Tibial artery (tissue), 4 donors: Measurements from ENCODE around the gene IGF2R.

Source experiments
- DNase-seq, 2 donors: peaks; one replicate each; pipeline ENCODE4 v3.0.0-alpha.2; 2019
- H3K27ac ChIP-seq, 2 donors: fragments of 200-600 bp; sonication (generic) in 1 of 2; 1 replicate in 1 of 2; 2 replicates in 1 of 2; pipeline ENCODE4 v1.5.1; 2018 to 2019; ENCODE audit warnings: mild to moderate bottlenecking in 1 of 2
- H3K27me3 ChIP-seq, 2 donors: fragments of 200-600 bp; sonication (generic) in 1 of 2; one replicate each; pipeline versions ENCODE4 v1.5.1 to v1.6.0; 2016 to 2019
- H3K36me3 ChIP-seq, 3 donors: fragments of 200-600 bp; sonication (generic) in 2 of 3; one replicate each; pipeline ENCODE4 v1.5.1; 2016 to 2019; ENCODE audit warnings: mild to moderate bottlenecking in 2 of 3
- H3K4me1 ChIP-seq, 4 donors: fragments of 200-600 bp; sonication (generic) in 2 of 4; 1 replicate in 3 of 4; 2 replicates in 1 of 4; pipeline ENCODE4 v1.5.1; 2016 to 2019
- H3K4me3 ChIP-seq, 2 donors: fragments of 200-600 bp; sonication (generic) in 1 of 2; 1 replicate in 1 of 2; 2 replicates in 1 of 2; pipeline ENCODE4 v1.5.1; 2018 to 2019; ENCODE audit warnings: mild to moderate bottlenecking in 2 of 2
- H3K9me3 ChIP-seq, 3 donors: fragments of 200-600 bp; sonication (generic) in 1 of 3; one replicate each; pipeline ENCODE4 v1.5.1; 2016 to 2019
- intact Hi-C: fragments of 100-400 bp; cut with DNase I; formaldehyde crosslinking; loops from one replicate; pipeline ENCODE4 v1.15.0; 2023; ENCODE audit warnings: low total_unique reads
- TF ChIP-seq, protein P1 (sequence below), 2 experiments: fragments of 200-600 bp in 1 of 2; fragments of 450-650 bp in 1 of 2; IDR thresholded peaks; one replicate each; pipeline ENCODE4 v1.5.1; 2017 to 2019; ENCODE audit warnings: antibody characterized with exemption in 2 of 2, mild to moderate bottlenecking in 1 of 2, moderate library complexity in 1 of 2

Gene IGF2R

DNA sequence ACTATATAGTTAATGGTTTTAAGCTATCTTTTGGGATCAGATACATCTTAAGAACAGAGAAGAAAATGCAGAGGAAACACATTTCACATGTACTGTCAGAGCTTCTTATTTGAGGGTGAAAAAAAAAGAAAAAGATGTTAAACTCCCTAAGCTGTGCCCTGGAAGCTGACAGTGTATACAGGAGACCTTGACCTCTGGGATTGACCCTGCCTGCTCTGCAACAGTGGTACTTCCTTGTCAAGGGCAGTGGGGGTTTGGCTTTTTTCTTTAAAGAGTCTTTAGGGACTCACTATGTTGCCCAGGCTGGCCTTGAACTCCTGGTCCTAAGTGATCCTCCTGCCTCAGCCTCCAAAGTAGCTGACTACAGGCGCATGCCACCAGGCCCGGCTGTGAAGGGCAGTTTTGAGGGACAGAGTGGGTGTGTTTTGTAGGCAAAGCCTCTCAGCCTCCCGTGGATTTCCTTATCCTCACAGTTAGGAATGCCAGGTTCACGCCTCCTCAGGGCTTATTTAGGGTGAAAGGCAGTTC, 92.1 kb downstream of the IGF2R start:
- intact Hi-C loops: no loop called here
- TF ChIP-seq, protein P1, sequence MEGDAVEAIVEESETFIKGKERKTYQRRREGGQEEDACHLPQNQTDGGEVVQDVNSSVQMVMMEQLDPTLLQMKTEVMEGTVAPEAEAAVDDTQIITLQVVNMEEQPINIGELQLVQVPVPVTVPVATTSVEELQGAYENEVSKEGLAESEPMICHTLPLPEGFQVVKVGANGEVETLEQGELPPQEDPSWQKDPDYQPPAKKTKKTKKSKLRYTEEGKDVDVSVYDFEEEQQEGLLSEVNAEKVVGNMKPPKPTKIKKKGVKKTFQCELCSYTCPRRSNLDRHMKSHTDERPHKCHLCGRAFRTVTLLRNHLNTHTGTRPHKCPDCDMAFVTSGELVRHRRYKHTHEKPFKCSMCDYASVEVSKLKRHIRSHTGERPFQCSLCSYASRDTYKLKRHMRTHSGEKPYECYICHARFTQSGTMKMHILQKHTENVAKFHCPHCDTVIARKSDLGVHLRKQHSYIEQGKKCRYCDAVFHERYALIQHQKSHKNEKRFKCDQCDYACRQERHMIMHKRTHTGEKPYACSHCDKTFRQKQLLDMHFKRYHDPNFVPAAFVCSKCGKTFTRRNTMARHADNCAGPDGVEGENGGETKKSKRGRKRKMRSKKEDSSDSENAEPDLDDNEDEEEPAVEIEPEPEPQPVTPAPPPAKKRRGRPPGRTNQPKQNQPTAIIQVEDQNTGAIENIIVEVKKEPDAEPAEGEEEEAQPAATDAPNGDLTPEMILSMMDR (IDR thresholded peaks at IDR 0.05): no peak

GRCh38 chr6:160063771-160064413, 95.0 kb downstream of the IGF2R start:
- Histone ChIP-seq H3K9me3 (no peaks in the 10 kb centered on the region), H3K27ac (no peak overlapping the region), H3K36me3 (peaks cover 73 to 97% (median 78%) of the 10 kb centered on the region in 3 donors), H3K4me3 (no peak overlapping the region), H3K27me3 (no peaks in the 10 kb centered on the region), H3K4me1 (no peaks in the 10 kb centered on the region)
- intact Hi-C loops: no loop called here
- TF ChIP-seq, protein P1 (IDR thresholded peaks at IDR 0.05): no peak
- DNase-seq: no peak

More for the DNA sequence above, 92.1 kb downstream of the IGF2R start:
- Histone ChIP-seq H3K27me3 (no peaks in the 10 kb centered on the region), H3K9me3 (no peaks in the 10 kb centered on the region), H3K4me3 (no peak overlapping the region), H3K36me3 (peaks cover 80 to 98% (median 88%) of the 10 kb centered on the region in 3 donors), H3K27ac (no peak overlapping the region), H3K4me1 (no peaks in the 10 kb centered on the region)
- no peak for DNase-seq

- TF ChIP-seq, protein P1 (IDR thresholded peaks at IDR 0.05): no peak
- no peaks in the 10 kb centered on the region for H3K27me3 ChIP-seq
- no peaks in the 10 kb centered on the region for H3K9me3 ChIP-seq
- H3K4me3 ChIP-seq: no peak overlapping the region
- H3K27ac ChIP-seq: no peak overlapping the region
- intact Hi-C loops: no loop called here
- no peaks in the 10 kb centered on the region for H3K4me1 ChIP-seq
- peaks cover 72 to 97% (median 78%) of the 10 kb centered on the region in 3 donors for H3K36me3 ChIP-seq
- DNase-seq: no peak
Measured at GRCh38 chr6:160065200-160065599, 96.3 kb downstream of the IGF2R start.

DNA sequence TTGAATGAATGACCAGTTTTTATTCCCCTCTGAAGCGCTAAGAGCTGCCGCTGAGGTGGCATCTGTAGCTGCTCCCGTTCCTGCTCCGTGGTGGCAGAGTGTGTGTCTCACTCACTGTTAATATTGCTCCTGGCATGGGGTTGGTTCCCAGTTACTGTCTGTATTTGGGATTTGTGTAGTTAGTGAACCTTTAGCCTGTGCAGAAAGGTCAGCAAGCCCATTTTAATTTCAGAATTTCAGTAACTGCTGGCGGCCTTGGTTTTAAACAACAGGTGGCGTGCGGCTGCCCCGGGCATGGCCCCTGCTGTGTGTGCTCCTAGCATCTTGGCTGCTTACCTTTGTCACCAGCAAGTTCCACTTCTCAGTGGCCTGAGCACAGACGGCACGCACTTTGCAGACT, 98.7 kb downstream of the IGF2R start:
- TF ChIP-seq, protein P1 (IDR thresholded peaks at IDR 0.05): no peak
- Histone ChIP-seq H3K27me3 (no peaks in the 10 kb centered on the region), H3K9me3 (no peaks in the 10 kb centered on the region), H3K27ac (no peak overlapping the region), H3K4me1 (no peaks in the 10 kb centered on the region), H3K36me3 (peaks cover 73 to 97% (median 85%) of the 10 kb centered on the region in 3 donors), H3K4me3 (no peak overlapping the region)
- intact Hi-C loops: no loop called here
- no peak for DNase-seq

- H3K27ac ChIP-seq: no peak overlapping the region
- no peak for DNase-seq
Measured at GRCh38 chr6:160068346-160068745, 99.5 kb downstream of the IGF2R start.

More at GRCh38 chr6:160068346-160068745, 99.5 kb downstream of the IGF2R start:
- Histone ChIP-seq H3K4me1 (no peaks in the 10 kb centered on the region), H3K27me3 (no peaks in the 10 kb centered on the region), H3K36me3 (peaks cover 73 to 97% (median 87%) of the 10 kb centered on the region in 3 donors), H3K4me3 (no peak overlapping the region), H3K9me3 (no peaks in the 10 kb centered on the region)
- intact Hi-C loops: no loop called here
- TF ChIP-seq, protein P1 (IDR thresholded peaks at IDR 0.05): no peak
